NCI-H446 (cell line): Measurements from ENCODE around the gene NSMCE1.
"Not testable (repeated sequence)": the region's sequence is repeated elsewhere in the genome, so short reads cannot be mapped to it uniquely, and the experiment has no call there.

Experiments used
- DNase-seq, 2 experiments: peaks; one replicate each; lab custom pipeline; 2025; lab: John Stamatoyannopoulos, UW

Gene NSMCE1

GRCh38 chr16:27214084-27214961 lies 54.2 kb downstream of the NSMCE1 start:
- DNase-seq = no peak

DNA sequence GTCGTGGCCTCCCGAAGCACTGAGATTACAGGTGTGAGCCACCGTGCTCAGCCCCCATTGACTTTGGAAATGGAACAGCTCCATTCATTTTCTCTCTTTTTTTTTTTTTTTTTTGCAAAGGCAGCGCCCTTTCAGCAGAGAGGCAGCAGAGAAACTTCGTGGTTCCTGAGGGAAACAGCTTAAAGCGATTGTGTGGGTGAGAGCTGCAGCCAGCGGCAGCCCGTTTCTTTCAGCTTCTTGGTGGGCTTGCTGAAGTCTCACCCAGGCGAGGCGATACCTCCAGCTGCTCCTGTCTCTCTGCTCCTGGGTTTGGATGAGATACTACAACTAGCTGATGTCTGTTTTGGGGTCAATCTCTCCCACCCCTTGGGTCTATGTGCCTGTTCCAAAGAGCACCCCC lies 57.5 kb downstream of the NSMCE1 start:
- no peak for DNase-seq

DNA sequence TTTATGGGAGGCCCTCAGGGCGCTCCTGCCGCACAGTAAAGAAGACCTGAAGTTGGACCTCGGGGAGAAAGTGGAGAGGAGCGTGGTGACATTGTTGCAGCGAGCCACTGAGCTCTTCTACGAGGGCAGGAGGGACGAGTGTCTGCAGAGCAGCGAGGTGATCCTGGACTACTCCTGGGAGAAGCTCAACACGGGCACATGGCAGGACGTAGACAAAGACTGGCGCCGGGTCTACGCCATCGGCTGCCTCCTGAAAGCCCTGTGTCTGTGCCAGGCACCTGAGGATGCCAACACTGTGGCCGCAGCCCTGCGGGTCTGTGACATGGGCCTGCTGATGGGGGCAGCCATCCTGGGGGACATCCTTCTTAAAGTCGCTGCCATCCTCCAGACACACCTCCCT lies 58.4 kb downstream of the NSMCE1 start:
- no peak for DNase-seq

- DNase-seq = no peak
Observed at GRCh38 chr16:27209591-27209990, 59.0 kb downstream of the NSMCE1 start.

DNA sequence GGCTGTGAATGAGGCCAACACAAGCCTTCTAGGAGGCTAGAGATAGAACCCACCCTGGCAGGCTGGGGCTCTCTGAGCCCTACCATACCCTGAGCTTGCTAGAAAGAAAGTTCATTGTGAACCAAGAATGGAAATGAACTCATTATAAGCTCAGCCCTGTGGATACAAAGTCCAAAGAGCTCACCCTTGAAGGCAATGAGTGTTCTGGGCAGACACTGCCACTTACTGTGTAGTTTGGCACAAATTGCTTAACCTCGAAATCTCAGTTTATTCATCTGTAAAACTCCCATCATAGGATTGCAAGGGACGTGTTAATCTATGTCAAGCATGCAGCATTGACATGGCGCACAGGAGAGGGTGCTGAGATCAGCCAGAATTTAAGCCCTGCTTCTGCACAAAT lies 59.8 kb downstream of the NSMCE1 start:
- no peak for DNase-seq

DNA sequence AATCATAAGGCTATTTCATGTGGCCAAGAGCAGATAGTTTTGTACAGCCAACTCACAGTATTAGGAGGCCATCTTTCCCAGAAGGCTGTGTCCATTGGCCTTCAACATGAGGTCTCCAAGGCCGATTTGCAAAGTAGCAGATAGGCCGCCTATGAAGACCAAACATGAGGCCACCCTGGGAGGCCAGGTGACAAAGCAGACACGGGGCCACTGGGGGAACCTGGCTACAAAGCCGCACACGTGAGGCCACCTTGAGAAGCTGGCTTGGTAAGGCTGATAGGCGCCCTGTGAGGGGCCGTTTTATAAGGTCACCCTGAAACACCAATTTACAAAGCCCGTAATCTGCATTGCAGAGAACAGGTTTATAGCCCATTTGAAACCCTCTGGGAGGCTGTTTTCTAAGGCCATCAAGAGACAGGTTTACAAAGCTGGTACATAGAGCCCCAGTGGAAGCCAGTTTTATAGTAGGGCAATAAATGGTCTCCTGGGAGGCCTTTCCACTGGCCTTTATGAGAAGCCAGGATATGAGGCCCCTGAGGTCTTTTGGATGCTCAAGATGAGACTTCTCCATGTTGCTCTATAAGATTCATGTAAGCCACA lies 60.4 kb downstream of the NSMCE1 start:
- no peak for DNase-seq

- not testable (repeated sequence) for DNase-seq
Observed at GRCh38 chr16:27207121-27207520, 61.5 kb downstream of the NSMCE1 start.

DNA sequence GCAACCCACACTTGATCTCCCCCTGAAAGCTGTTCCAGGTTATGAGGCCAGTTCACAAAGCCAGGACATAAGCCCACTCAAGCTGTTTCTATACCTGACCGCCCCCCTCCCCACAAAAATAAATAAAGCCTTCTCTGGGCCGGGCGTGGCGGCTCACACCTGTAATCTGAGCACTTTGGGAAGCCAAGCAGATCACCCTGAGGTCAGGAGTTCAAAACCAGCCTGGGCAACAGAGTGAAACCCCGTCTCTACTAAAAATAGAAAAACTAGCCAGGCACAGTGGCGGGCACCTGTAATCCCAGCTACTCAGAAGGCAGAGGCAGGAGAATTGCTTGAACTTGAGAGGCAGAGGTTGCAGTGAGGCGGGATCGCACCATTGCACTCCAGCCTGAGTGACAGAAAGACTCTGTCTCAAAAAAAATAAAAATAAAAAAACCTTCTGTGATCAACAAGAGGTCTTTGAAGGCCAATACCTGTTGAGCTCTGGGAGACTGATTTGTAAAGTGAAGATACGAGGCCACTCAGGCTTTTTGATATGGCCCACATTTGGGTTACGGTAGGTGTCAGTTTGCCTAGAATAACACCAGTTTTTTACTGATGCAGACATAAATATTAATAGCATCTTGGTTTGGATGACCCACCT lies 63.0 kb downstream of the NSMCE1 start:
- DNase-seq = no peak

GRCh38 chr16:27204312-27204915 lies 64.2 kb downstream of the NSMCE1 start:
- DNase-seq = no peak

- DNase-seq = peak; percentile 95 to 99
Observed at GRCh38 chr16:27203507-27204311, 64.9 kb downstream of the NSMCE1 start, which contains the start of gene KDM8. KDM8 (plus strand) TSS chr16:27203526; CDS start chr16:27210124, 6,598 bp downstream.

DNA sequence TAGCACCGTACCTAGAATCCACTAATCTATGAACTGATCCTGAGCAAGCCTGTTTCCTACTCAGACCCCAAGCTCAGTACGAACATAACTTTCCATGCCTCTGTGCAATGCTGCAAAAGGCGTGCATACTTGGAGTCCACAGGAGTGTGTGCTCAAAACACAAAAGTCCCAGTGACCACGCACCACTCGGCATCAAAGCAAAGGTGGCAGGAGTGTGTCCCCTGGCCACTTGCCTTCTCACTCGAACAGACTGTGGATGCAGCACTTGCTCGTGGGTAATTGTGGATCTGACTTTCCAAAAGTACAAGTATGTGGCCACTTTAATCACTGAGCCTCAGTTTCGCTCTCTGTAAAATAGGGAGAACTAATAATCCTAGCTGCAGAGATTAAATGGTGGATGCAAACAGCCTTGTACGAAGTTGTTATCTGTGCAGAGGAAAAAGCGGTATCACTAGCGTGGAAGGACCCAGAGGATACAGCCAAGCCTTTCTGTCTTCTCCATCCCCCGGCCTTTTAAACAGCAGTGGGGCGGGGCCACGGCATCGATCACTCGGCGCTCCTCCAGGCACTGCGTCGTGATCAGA lies 65.6 kb downstream of the NSMCE1 start:
- DNase-seq = peak; percentile 86 to 94

DNA sequence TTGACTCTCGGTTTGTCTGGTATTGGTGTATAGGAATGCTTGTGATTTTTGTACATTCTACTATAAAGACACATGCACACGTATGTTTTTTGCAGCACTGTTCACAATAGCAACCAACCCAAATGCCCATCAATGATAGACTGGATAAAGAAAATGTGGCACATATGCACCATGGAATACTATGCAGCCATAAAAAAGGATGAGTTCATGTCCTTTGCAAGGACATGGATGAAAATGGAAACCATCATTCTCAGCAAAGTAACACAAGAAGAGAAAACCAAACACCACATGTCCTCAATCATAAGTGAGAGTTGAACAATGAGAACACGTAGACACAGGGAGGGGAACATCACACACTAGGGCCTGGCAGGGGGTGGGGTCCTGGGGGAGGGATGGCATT lies 67.7 kb downstream of the NSMCE1 start:
- not testable (repeated sequence) for DNase-seq

- no peak for DNase-seq
Observed at GRCh38 chr16:27199736-27200135, 68.8 kb downstream of the NSMCE1 start.

DNA sequence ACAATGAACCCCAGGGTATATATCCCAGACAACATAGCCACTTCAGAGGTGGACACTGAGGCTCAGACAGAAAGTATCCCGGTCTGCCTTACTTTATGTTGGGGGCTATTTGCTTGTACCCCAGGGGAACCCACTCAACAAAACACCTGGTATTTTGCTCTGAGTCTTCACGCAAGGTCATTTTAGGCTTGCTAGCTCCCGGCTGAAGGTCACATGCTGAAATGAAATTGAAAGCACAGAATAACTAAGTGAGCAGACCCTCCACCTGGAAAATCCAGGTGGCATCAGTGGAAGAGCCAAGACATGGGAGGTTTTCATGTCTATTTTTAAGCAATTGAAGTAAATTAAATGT lies 69.4 kb downstream of the NSMCE1 start:
- no peak for DNase-seq

DNA sequence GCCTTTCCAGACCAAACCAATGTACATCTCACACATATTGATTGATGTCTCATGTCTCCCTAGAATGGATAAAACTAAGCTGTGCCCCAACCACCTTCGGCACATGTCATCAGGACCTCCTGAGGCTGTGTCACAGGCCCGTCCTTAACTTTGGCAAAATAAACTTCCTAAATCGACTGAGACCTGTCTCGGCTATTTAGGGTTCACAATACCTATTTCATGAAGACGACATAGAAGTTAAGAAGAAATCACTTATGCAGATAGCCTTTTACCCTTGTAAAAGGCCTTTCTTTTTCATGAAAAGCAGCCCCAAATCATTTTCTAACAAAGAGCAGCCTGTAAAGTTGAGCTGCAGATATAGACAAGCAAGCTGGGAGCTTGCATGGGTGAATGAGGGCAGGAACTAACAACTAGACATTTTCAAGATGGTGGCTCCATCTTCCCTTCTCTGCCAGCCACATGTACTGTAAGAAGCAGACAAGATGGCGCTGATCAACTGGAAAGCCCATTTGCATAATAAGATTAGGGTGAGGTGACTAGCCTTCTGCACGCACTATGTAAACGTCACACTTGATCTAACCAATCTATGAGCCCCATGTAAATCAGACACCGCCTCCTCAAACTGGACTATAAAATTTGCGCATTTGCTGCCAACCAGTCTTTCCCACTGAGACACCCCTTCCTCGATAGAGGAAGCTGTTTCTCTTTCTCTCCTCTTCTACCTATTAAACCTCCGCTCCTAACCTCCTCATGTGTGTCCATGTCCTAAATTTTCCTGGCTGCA lies 69.9 kb downstream of the NSMCE1 start:
- DNase-seq = no peak

DNA sequence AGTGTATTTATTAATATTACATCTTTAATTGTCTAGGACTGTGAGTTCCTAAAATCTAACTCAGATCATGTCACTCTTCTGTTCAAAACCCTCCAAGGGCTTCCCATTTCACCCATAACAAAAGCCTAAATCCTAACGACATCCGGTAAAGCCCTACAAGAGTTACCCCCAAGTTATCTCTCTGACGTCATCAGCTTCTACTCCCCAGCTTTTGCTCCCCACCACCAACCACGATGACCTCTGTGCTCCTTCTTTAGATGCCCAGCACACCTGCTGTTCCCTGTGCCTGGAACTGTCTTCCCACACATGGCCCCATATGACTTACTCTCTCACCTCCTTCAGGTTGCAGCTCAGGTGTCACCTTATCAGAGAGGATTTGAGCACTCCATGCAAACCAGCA lies 71.6 kb downstream of the NSMCE1 start:
- DNase-seq = no peak

DNA sequence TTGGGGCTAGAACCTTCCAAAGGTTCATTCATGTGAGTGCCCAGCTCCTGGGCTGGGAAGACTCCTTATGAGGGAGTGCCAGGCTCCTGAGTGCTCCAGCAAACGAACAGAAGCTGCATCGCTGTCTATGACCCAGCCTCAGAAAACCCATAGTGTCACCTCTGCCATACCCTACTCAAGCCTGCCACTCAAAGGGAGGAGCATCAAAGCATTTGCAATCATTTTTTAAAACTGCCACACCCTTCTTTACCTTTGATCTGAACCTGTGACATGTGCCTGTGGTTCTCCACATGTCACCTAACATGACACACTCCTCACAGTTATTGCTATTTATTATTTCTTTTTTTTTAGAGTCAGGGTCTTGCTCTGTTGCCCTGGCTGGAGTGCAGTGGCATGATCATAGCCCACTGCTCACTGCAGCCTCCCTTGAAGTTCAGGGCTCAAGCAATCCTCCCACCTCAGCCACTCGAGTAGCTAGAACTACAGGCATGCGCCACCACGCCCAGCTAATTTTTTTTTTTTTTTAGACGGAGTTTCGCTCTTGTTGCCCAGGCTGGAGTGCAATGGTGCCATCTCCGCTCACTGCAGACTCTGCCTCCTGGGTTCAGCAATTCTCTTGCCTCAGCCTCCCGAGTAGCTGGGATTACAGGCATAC lies 72.5 kb downstream of the NSMCE1 start:
- DNase-seq = no peak

DNA sequence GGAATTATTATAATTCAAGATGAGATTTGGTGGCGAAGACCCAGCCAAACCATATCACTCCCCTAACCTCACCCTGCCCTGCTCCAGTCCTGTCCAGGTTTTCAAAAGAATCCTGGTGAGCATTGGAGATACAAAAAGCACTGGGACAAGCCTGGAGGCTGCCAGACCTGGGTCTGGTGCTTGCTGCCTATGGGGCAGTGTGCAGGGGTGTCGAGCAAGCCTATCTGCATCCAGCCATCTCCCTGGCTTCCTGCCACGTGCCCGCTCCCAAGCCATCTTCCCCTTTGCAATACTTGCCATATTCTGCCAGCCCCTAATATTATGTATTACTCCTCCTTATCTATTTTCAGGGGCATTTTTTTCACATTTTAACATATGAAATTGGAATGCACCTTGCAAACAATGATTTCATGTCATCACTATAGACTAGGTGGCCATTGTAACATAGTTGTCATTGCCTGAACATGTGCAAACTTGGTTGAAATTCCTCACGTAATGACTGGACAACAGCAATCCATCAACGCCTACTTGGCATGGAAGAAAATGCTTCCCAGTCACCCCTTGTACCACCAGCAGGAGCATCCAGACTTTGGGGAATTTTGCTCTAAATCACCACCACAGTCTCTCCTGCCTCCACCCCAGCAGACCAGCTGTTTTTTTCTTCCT lies 73.4 kb downstream of the NSMCE1 start:
- no peak for DNase-seq

DNA sequence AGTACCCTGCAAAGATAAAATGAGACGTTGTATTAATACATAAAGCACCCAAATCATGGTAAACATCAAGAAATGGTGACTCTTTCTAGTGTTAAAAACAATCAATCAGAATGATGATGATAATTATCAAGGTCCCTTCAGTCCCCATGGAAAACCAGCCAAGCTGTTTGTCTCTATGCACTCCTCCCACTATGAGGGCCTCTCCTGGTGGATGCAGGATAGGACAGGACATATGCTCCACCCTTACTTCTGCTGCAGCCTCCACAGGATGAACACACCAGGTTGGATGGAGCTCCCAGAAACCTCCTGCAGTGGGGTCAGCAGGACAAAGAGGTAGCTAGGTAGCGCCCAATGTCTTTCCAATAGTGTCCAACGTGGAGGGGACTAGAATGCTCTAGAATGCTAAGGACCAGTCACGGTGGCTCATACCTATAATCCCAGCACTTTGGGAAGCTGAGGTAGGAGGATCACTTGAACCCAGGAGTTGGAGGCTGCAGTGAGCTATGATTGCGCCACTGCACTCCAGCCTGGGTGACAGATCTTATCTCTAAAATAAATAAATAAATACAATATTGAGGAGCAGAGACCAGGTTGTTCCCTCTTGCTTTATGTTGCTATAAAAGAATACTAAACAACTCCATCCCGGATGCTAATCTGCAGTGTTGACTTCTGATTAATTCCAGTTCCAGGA lies 75.1 kb downstream of the NSMCE1 start:
- no peak for DNase-seq
